ENCODE measurements around the gene BUB1B.
"Not testable (repeated sequence)": the region's sequence is repeated elsewhere in the genome, so short reads cannot be mapped to it uniquely, and the experiment has no call there.

Gene BUB1B

GRCh38 chr15:40137303-40138200 is 23.3 kb upstream of the BUB1B start:
- no peak for DNase-seq

GRCh38 chr15:40138201-40138570 is 22.7 kb upstream of the BUB1B start:
- DNase-seq: not testable (repeated sequence)

- no peak for DNase-seq
These were observed 18.4 kb upstream of the BUB1B start for GRCh38 chr15:40142428-40142827.

- DNase-seq: no peak
These were observed 14.8 kb upstream of the BUB1B start for GRCh38 chr15:40146037-40146436.

- DNase-seq: no peak
These were observed 11.5 kb upstream of the BUB1B start for GRCh38 chr15:40149339-40149738.

- DNase-seq: peak; percentile 51 to 76
These were observed 10.5 kb upstream of the BUB1B start for GRCh38 chr15:40150163-40150925.

- DNase-seq: no peak
These were observed 9.4 kb upstream of the BUB1B start for GRCh38 chr15:40151499-40151898.

- no peak for DNase-seq
These were observed 8.9 kb upstream of the BUB1B start for GRCh38 chr15:40151991-40152390.

- not testable (repeated sequence) for DNase-seq
These were observed 6.0 kb upstream of the BUB1B start for GRCh38 chr15:40154821-40155220.

- peak; percentile 20 to 28 for DNase-seq
These were observed 5.5 kb upstream of the BUB1B start for GRCh38 chr15:40155270-40155910.

- no peak for DNase-seq
These were observed 3.0 kb upstream of the BUB1B start for GRCh38 chr15:40157778-40158447.

- no peak for DNase-seq
These were observed 848 bp upstream of the BUB1B start for GRCh38 chr15:40160021-40160420.

GRCh38 chr15:40161693-40162391 is 973 bp downstream of the BUB1B start:
- no peak for DNase-seq

GRCh38 chr15:40162552-40162951 is 1.7 kb downstream of the BUB1B start:
- DNase-seq: no peak

- DNase-seq: no peak
These were observed 3.0 kb downstream of the BUB1B start for GRCh38 chr15:40163657-40164416.

GRCh38 chr15:40167374-40167773 is 6.5 kb downstream of the BUB1B start:
- DNase-seq: not testable (repeated sequence)

- DNase-seq: no peak
These were observed 14.3 kb downstream of the BUB1B start for GRCh38 chr15:40175160-40175559.

- DNase-seq: no peak
These were observed 21.6 kb downstream of the BUB1B start for GRCh38 chr15:40182358-40183029.

- DNase-seq: no peak
These were observed 23.0 kb downstream of the BUB1B start for GRCh38 chr15:40183636-40184463.

GRCh38 chr15:40190591-40190990 is 29.7 kb downstream of the BUB1B start:
- no peak for DNase-seq

Data from NCI-H2081 (cell line).